Anterior cingulate cortex (tissue), 58 donors: ENCODE data around the gene SULT4A1.

Experiments
- DNase-seq, 58 donors: peaks; one replicate each; lab custom pipeline; 2025; lab: John Stamatoyannopoulos, UW

SULT4A1 gene

DNA sequence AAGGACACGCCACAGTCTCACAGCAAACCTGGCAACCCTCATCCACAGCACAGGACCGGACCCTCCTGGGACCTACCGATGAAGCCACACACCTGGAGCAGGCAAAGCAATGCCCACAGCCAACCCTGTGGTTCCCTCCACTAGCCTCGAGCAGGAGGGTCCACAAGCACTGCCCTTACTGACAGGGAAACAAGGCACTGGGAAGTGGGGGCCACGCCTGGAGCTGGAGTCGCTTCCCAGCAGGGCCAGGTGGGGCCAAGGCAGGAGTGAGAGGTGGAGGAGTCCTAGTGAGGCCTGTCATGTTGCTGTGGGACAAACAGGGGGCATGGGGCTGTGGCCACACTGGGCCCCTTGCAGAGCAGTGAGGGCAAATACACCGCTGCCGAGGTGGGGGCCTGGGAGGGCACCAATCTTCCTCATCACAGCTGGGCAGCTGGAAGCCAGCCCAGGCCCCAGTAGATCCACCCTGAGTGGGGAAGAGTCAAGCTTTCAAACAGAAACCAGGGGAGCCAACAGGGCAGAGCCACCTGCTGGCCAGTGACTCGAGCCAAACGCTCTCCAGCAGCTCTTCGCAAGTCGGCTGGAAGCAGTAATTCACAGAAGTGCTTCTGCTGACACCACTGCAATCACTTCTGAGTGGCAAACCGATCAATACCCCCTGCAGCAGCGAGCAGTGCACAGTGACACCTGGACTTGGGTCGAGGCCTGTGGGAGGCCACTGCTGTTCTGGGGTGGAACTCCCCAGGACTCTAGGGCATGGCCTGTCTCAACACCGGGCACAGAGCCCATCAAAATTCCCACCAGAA is 13.7 kb downstream of the SULT4A1 start:
- DNase-seq = peak in 4 of 58 donors; percentile 21 to 31 (median 24)

DNA sequence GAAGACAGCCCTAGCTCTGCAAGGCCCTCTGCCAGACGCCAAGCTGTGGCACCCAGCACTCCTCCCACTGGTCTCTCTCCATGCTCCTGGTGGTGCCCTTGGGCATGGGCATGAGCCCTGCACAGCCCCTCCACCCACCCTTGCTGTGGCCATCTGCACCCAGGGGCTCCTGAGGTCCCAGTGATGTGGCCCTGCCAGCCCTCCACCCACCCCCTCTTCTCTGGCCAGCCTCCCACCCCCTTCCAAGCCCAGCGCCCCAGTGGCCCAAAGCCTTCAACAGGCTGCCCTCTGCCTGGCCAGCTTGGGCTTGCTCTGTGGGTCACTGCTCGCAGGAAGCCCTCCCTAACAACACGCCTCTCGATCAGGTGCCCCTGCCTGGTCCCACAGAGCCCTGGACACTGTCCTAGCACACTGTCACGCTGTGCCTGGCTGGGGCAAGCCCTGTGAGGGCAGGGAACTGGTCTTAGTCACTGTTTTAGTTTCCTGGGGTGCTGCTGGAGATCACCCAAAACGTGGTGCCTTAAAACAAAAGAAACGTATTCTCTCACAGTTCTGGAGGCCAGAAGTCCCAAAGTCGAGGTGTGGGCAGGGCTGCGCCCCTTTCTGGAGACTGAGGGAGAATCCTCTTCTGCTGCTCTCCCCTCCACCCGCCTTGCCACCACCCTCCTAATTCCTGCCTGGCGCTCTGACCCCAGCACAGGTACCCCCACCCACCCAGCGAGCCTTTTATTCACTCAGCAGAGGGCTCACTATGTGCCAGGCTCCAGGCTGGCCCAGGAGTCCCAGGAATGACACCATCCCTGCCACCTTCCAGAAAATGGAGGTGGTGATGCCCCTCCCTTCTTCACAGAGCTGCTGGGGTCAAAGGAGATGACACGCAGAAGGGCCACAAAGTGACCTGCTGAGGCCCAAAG is 14.7 kb downstream of the SULT4A1 start:
- DNase-seq = no peak

- DNase-seq = no peak
Measured at GRCh38 chr22:43846966-43847365, 15.3 kb downstream of the SULT4A1 start.

DNA sequence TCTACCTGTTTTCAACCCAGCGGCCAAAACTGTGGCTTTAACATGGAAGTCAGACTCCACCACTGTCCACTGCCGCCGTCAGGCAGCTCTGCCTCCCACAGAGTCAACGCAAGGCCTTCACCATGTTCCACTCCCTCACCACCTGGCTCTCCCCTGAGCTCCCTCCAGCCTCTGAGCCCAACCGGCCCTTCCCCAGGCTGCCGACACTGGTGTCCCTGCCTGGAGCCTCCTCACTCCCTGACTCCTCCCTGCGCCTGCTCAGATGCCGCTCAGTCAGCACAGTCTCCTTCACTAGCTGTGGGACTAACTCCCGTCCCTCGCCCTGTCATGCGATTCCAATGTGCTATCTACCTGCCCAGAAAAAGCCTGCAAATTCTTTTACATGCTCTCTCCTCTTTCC is 16.3 kb downstream of the SULT4A1 start:
- DNase-seq = no peak

DNA sequence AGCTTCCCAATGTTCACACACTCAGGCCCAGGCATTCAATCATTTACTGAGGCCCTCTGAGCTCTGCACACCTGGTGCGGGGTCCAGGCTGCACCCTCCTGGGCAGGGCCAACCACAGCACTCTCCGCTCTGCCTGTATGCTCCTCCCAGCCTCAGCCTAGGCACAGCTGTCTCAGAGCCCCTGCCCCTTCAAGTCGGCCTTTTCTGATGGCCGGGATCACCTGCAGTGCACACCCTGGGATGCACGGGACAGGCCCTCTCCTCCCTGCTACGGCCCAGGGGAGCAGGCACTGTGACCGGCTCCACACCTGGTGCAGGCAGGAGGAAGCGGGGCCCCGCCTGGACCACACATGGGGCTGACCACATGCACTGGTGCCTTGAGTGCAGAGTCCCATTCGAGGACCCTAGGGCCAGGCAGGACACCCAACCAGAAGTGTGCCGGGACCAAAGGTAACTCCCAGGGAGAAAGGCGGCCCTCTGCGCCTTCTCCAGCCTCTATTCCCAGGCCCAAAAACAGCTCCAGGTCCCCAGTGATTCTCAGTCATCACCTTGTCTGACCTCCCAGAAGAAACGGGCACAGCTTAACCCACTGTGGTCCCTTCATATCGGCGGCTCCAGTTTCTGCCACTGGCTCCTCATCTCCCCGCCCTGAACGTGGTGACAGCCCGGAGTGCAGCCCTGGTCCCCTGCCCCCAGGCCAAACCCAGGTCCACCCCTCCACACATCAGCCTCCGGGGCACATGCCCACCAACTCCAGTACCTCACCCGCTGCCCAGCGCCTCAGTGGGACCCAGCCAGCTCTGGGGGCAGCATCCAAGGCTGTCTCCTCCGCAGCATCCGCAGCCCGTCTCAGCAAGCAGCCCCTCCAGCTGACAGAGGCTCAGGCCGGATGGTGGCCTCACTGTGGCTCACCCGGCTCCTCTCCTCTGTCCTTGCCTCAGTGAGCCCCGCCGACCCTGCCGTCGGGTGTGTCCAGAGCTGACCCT is 17.5 kb downstream of the SULT4A1 start:
- DNase-seq = no peak

- DNase-seq = no peak
Measured at GRCh38 chr22:43843783-43844530, 18.4 kb downstream of the SULT4A1 start.

DNA sequence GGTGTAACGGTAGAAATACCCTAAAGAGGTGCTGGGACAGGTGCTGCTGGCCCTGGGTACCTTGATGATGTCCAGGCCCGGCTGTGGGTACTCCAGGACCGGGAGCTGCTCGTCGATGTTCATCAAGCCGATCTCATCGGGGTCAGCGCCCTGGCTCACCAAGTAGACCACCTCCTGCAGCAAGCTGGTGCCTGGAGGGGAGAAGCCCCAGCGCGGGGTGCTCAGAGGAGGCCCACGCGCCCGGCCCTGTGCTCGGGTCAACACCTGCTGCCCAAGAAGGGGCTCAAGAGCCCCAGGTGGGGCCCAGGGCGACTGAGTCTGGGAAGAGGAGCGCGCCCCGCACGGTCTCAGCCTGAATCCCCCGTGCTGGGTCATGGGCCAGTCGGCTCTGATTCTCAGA is 20.6 kb downstream of the SULT4A1 start:
- no peak for DNase-seq

DNA sequence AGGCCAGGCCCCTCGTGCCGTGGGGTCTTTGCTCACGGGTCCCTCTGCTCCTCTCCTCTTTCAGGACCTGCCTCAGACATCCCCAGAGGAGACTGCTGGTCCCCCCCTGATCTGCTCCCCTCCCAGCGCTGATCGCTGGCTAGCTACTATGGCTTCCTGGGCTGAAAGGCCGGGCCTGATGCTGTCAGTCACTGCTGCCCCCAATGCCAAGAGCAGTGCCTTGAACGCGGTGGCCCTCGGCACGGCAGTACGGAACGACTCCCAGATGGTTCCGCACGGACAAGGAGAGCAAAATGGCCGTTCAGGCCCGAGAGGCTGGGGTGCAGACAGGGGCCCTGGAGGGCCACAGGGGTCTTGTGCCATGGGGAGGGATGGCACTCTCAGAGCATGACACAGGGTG is 21.5 kb downstream of the SULT4A1 start:
- no peak for DNase-seq

- DNase-seq = no peak
Measured at GRCh38 chr22:43840431-43840830, 21.9 kb downstream of the SULT4A1 start.

DNA sequence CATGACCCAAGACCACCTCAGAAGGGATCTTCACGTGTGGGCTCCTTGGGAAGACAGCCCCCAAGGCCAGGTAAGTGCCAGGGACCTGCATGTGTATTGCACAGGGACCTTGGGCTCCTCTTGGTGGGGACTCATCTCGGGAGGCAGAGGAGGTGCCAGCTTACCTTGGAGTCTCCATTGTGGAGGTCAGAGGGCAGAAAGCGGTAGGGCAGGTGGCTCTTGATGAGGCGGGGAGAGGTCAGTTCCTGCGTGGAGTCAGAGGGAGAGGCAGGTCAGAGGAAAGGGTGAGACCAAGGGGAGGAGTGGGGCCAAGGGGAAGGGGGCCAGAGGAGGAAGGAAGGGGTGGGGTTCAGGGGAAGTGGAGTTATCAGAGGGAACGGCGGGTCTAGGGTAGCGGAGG is 22.5 kb downstream of the SULT4A1 start:
- no peak for DNase-seq

DNA sequence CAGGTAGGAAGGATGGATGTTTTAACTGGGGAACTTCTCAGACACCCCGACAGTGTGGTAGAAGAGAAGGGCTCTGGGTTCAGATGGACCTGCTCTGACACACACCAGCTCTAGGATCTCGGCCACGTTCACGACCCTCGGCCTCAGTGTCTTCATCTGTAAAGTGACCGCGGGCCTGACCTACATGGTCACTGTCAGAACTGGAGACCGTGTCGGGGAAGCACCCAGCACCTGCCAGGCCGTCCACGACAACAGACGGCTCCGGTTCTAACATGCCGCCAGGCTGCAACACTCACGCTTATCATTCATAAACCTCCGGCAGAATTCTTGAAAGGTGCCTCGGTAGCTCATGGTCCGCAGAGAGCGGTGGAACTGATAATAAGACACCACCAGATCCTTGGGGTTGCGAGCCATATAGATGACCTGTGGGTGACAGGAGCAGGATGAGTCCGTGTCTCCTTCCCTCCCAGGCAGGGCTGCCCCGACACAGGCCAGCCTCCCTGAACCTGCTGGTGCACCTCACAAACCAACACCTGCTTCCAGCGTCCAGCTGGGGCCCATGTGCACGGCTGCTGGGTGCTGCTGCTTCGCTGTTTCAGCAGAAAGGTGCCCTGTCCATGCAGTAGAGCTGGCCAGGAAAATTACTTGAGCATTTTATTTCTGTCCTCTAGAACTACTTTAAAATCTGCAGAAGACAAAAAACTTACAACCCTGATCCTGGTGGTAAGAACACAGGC is 23.6 kb downstream of the SULT4A1 start:
- DNase-seq = no peak

DNA sequence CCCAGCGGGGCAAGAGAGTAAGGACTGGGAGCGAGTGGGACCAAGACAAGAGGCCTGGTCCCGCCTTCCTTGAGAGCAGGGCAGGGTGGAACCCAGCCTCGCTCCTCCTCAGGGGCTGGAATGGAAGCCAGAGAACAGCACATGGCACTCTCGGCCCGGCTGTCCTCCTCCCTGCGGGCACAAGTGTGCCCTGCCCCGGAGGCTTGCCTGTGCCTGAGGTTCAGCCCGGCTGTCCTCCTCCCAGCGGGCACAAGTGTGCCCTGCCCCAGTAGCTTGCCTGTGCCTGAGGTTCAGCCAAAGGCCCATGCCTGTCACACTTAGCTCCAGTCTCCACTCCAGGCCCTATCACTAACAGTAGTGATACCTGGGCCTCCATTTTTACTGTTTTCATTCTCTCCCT is 24.2 kb downstream of the SULT4A1 start:
- no peak for DNase-seq

- DNase-seq = no peak
Measured at GRCh38 chr22:43837666-43838065, 24.6 kb downstream of the SULT4A1 start.

DNA sequence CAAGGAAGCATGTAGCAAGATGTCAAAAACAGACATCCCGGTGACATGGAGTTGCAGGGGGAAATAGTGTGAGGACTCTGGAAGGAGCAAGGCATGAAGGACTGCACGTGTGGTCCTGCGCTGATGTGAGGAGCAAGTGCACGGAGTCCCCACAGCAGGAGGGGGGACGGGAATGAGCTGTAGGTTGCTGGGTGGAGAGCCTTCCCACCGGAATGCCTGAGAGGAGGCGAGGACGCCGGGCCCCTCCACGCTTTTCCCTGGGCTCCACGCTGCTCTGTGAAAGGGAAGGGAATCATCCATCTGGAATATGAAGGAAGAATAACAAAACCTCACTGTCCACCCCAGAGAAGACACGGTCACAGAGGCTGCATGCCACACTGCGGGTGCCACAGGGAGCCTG is 26.6 kb downstream of the SULT4A1 start:
- no peak for DNase-seq

GRCh38 chr22:43835166-43835565 is 27.1 kb downstream of the SULT4A1 start:
- DNase-seq = no peak

GRCh38 chr22:43833286-43834240 is 28.8 kb downstream of the SULT4A1 start:
- DNase-seq = no peak

- no peak for DNase-seq
Measured at GRCh38 chr22:43832393-43833265, 29.7 kb downstream of the SULT4A1 start.
